Loucy (cell line): ENCODE measurements around the gene MAB21L1.

Experiments
- H2AFZ ChIP-seq: fragments of 200-600 bp; sonication (generic); 2 replicates; pipeline ENCODE4 v1.6.0; 2016; ENCODE audit warnings: antibody characterized with exemption, mild to moderate bottlenecking, low read length, moderate library complexity
- H3F3A ChIP-seq: fragments of 200-600 bp; 2 replicates; pipeline ENCODE4 v1.6.0; 2016; ENCODE audit warnings: antibody characterized with exemption, low read depth, mild to moderate bottlenecking
- H3K27me3 ChIP-seq: fragments of 200-600 bp; sonication (generic); 2 replicates; pipeline ENCODE4 v1.6.1; 2014; ENCODE audit warnings: low read length, mild to moderate bottlenecking; ENCODE audit not compliant: insufficient read depth, poor library complexity, severe bottlenecking
- H3K36me3 ChIP-seq: fragments of 200-600 bp; sonication (generic); 2 replicates; pipeline ENCODE4 v1.6.1; 2016; ENCODE audit warnings: low read length; ENCODE audit not compliant: insufficient read depth
- H3K4me1 ChIP-seq: fragments of 200-600 bp; sonication (generic); 2 replicates; pipeline ENCODE4 v1.5.1; 2014; ENCODE audit warnings: low read length, mild to moderate bottlenecking; ENCODE audit not compliant: insufficient read depth, poor library complexity, severe bottlenecking
- H3K4me2 ChIP-seq: fragments of 200-600 bp; sonication (generic); 2 replicates; pipeline ENCODE4 v1.6.0; 2014; ENCODE audit warnings: antibody characterized with exemption, low read length, low read depth, mild to moderate bottlenecking; ENCODE audit not compliant: poor library complexity, severe bottlenecking
- H3K4me3 ChIP-seq: fragments of 200-600 bp; sonication (generic); 2 replicates; pipeline ENCODE4 v1.5.1; 2014; ENCODE audit warnings: low read length, mild to moderate bottlenecking, mixed read lengths; ENCODE audit not compliant: poor library complexity, severe bottlenecking
- H3K79me2 ChIP-seq: fragments of 200-600 bp; sonication (generic); 2 replicates; pipeline ENCODE4 v1.6.1; 2014; ENCODE audit warnings: low read length; ENCODE audit not compliant: insufficient read depth
- H3K9ac ChIP-seq: fragments of 200-600 bp; sonication (generic); 2 replicates; pipeline ENCODE4 v1.6.0; 2014; ENCODE audit warnings: mild to moderate bottlenecking, low read depth, low read length, moderate library complexity; ENCODE audit not compliant: poor library complexity, severe bottlenecking
- H3K9me2 ChIP-seq: fragments of 200-600 bp; sonication (generic); replicated peaks from 2 replicates; pipeline ENCODE4 v1.6.1; 2016; ENCODE audit warnings: low read depth, low read length, mixed read lengths
- H3K9me3 ChIP-seq: fragments of 200-600 bp; sonication (generic); 2 replicates; pipeline ENCODE4 v1.6.1; 2014; ENCODE audit warnings: mild to moderate bottlenecking, antibody characterized with exemption, low read length, low read depth; ENCODE audit not compliant: insufficient read depth
- H4K20me1 ChIP-seq: fragments of 200-600 bp; sonication (generic); 2 replicates; pipeline ENCODE4 v1.6.0; 2014; ENCODE audit warnings: antibody characterized with exemption, low read length, mild to moderate bottlenecking; ENCODE audit not compliant: insufficient read depth, poor library complexity, severe bottlenecking
- EZH2phosphoT487 ChIP-seq: fragments of 200-600 bp; IDR thresholded peaks from 2 replicates; pipeline ENCODE4 v1.6.1; 2018; ENCODE audit warnings: antibody characterized with exemption, mild to moderate bottlenecking, moderate library complexity, borderline replicate concordance
- TF ChIP-seq, protein P1 (sequence below): fragments of 200-600 bp; sonication (generic); conservative IDR thresholded peaks from 2 replicates; pipeline ENCODE4 v1.5.1; 2014; ENCODE audit warnings: mild to moderate bottlenecking, antibody characterized with exemption, low read length

Gene MAB21L1

DNA sequence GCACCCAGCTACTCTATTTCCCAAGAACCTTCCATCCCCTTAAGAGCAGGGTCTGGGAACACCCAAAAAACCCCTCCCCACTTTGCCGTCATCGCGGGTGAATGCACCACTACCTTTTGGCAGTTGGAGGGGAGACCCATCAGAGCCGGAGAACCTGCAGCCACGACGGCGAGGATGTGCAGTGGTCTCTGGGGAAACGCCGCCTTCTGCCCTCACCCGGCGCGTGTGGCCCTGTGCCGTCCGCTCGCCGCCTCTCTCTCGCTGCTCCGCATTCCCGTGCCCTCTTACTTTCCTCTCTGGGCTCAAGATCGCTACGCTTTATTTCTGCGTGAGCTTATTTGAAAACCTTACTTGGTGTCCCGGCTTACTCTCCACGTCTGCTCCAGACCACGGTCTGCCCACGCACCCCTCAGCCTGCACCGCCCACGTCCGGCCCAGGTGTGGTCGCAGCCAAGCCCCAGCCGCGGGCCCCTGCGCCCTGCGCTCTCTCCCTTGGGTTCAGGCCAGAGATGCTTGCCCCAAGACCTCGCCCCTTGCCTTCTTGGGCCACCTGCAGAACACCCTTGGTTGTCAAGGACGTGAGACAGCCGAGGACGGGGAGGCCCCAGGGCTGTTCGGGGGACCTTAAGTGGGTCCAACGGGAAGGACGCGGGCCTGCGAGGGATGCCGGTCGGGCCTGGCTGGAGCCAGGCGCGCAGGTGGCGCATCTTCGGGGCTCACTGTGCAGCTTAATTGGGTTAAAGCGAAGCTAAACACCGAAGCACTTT lies 2.0 kb upstream of the MAB21L1 start:
- TF ChIP-seq EZH2phosphoT487: no peak
- TF ChIP-seq, protein P1, sequence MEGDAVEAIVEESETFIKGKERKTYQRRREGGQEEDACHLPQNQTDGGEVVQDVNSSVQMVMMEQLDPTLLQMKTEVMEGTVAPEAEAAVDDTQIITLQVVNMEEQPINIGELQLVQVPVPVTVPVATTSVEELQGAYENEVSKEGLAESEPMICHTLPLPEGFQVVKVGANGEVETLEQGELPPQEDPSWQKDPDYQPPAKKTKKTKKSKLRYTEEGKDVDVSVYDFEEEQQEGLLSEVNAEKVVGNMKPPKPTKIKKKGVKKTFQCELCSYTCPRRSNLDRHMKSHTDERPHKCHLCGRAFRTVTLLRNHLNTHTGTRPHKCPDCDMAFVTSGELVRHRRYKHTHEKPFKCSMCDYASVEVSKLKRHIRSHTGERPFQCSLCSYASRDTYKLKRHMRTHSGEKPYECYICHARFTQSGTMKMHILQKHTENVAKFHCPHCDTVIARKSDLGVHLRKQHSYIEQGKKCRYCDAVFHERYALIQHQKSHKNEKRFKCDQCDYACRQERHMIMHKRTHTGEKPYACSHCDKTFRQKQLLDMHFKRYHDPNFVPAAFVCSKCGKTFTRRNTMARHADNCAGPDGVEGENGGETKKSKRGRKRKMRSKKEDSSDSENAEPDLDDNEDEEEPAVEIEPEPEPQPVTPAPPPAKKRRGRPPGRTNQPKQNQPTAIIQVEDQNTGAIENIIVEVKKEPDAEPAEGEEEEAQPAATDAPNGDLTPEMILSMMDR: no peak
- Histone ChIP-seq H2AFZ (no peak overlapping the region), H3K4me2 (no peak overlapping the region), H4K20me1 (no peaks in the 10 kb centered on the region), H3K79me2 (no peaks in the 10 kb centered on the region), H3K9me3 (no peaks in the 10 kb centered on the region), H3K36me3 (no peaks in the 10 kb centered on the region), H3K4me3 (no peak overlapping the region), H3K4me1 (no peaks in the 10 kb centered on the region), H3K9me2 (no peaks in the 10 kb centered on the region), H3F3A (no peaks in the 10 kb centered on the region), H3K27me3 (no peaks in the 10 kb centered on the region), H3K9ac (no peak overlapping the region)

DNA sequence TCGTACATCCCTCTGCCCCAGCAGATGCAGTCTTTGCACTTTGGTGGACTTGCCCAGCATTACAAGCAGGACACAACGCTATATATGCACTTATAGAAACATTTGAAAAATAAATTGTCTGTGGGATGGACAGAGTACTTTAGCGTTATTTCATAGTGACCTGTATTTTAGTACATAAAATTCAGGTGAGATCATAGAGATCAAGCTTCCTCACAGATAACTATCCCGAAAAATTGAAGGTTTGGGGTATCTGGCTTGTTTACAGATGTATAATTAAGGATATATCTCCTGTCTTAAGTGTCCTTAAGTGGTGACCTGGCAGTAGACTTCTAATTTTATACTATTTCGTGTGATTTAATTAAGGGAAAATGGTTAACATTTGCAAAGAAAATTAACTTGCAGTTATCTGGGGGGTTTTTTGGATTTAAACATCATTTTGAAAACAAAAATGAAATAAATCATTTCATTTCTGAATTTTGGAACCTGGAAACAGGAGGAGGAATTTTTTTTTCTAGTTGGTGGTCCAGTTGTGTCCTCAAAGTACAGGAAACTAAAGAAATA lies 977 bp upstream of the MAB21L1 start:
- Histone ChIP-seq H3K79me2 (no peaks in the 10 kb centered on the region), H3K9ac (no peak overlapping the region), H3K9me3 (no peaks in the 10 kb centered on the region), H3K36me3 (no peaks in the 10 kb centered on the region), H3K27me3 (no peaks in the 10 kb centered on the region), H4K20me1 (no peaks in the 10 kb centered on the region), H3K4me1 (peaks cover 8% of the 10 kb centered on the region), H3F3A (no peaks in the 10 kb centered on the region), H3K4me3 (no peak overlapping the region), H3K4me2 (no peak overlapping the region), H2AFZ (no peak overlapping the region), H3K9me2 (no peaks in the 10 kb centered on the region)
- TF ChIP-seq, protein P1: no peak
- TF ChIP-seq EZH2phosphoT487: no peak

DNA sequence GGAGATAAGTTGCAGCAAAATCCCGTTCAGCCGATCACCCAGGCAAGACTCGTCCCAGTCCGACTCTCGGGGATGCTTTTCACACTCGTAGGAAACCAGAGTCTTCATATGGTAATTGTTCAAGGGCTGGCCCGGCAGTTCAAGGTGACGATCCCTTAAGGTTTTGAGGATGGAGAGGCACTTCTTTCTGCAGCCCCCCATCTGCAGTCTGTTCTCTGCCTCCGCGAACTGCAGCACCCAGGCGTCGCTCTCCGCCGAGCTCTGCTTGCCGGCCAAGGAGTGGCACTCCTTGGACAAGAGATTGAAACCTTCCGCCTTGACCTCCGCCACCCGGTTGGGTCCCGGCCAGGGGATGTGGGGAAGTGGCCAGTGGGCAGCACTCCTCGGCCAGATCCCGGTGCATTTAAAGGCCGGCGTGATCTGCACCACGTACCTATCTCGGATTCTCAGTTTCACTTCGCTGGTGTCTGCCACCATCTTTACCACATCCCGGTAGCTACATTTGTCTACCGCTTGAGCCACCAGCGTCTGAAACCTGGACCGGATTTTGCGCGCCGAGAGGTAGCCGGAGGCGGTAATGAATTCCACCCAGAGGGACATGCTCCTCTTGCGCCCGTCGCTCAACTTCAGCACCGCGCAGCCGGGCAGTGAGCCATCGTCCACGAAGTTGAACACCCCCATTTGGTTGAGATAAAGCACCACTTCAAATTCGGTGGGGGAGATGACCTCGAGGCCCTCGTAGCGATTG lies 1.1 kb downstream of the MAB21L1 start:
- H4K20me1 ChIP-seq: no peaks in the 10 kb centered on the region
- H2AFZ ChIP-seq: no peak overlapping the region
- peaks cover 16% of the 10 kb centered on the region for H3K4me1 ChIP-seq
- no peaks in the 10 kb centered on the region for H3K9me3 ChIP-seq
- no peak overlapping the region for H3K4me2 ChIP-seq
- no peaks in the 10 kb centered on the region for H3K79me2 ChIP-seq
- no peaks in the 10 kb centered on the region for H3K36me3 ChIP-seq
- no peaks in the 10 kb centered on the region for H3K9me2 ChIP-seq
- no peak for TF ChIP-seq EZH2phosphoT487
- TF ChIP-seq, protein P1: no peak
- no peak overlapping the region for H3K4me3 ChIP-seq
- no peaks in the 10 kb centered on the region for H3F3A ChIP-seq
- H3K9ac ChIP-seq: no peak overlapping the region
- no peaks in the 10 kb centered on the region for H3K27me3 ChIP-seq
